GM19099 (cell line): Measurements from ENCODE around the gene ANKRD40.

Experiments used
- POLR2A ChIP-seq: IDR thresholded peaks from 3 replicates; pipeline ENCODE4 v1.6.1; 2011; ENCODE audit warnings: low read depth; ENCODE audit not compliant: insufficient read length; ENCODE audit errors: extremely low read depth

The ANKRD40 gene

GRCh38 chr17:50672071-50672470 lies 35.6 kb downstream of the ANKRD40 start:
- no peak for TF ChIP-seq POLR2A

- TF ChIP-seq POLR2A = no peak
Observed at GRCh38 chr17:50668838-50669581, 38.7 kb downstream of the ANKRD40 start.

- TF ChIP-seq POLR2A = no peak
Observed at GRCh38 chr17:50668025-50668837, 39.5 kb downstream of the ANKRD40 start.

GRCh38 chr17:50667259-50668024 lies 40.3 kb downstream of the ANKRD40 start:
- TF ChIP-seq POLR2A = no peak

- no peak for TF ChIP-seq POLR2A
Observed at GRCh38 chr17:50666316-50666715, 41.4 kb downstream of the ANKRD40 start.

GRCh38 chr17:50665838-50666237 lies 41.9 kb downstream of the ANKRD40 start:
- no peak for TF ChIP-seq POLR2A

- no peak for TF ChIP-seq POLR2A
Observed at GRCh38 chr17:50664788-50665458, 42.8 kb downstream of the ANKRD40 start.

GRCh38 chr17:50663812-50664374 lies 43.8 kb downstream of the ANKRD40 start:
- TF ChIP-seq POLR2A = no peak

GRCh38 chr17:50662632-50663225 lies 45.0 kb downstream of the ANKRD40 start:
- TF ChIP-seq POLR2A = no peak

GRCh38 chr17:50661795-50662391 lies 45.8 kb downstream of the ANKRD40 start:
- TF ChIP-seq POLR2A = no peak

- no peak for TF ChIP-seq POLR2A
Observed at GRCh38 chr17:50661348-50661747, 46.4 kb downstream of the ANKRD40 start.

GRCh38 chr17:50660887-50661345 lies 46.8 kb downstream of the ANKRD40 start:
- TF ChIP-seq POLR2A = no peak

GRCh38 chr17:50660042-50660886 lies 47.5 kb downstream of the ANKRD40 start:
- TF ChIP-seq POLR2A = no peak
